ENCODE data around the gene MBD6.

GRCh38 chr12:57563358-57563757, 40.7 kb downstream of the MBD6 start:
- no peak for TF ChIP-seq POLR2A (IDR thresholded peaks at IDR 0.05)
- no peak for TF ChIP-seq CTCF (IDR thresholded peaks at IDR 0.05 in 4 of 5, conservative IDR thresholded peaks at IDR 0.05 in 1 of 5)
